ENCODE measurements around the gene FNDC3B. TPM values are rescaled to one million over a fixed set of nuclear protein-coding genes. Genes with fewer than 3 reads are reported as not detected.

Gene FNDC3B
- total RNA-seq, 1 donor from 2014 or later = 56.1 TPM

DNA sequence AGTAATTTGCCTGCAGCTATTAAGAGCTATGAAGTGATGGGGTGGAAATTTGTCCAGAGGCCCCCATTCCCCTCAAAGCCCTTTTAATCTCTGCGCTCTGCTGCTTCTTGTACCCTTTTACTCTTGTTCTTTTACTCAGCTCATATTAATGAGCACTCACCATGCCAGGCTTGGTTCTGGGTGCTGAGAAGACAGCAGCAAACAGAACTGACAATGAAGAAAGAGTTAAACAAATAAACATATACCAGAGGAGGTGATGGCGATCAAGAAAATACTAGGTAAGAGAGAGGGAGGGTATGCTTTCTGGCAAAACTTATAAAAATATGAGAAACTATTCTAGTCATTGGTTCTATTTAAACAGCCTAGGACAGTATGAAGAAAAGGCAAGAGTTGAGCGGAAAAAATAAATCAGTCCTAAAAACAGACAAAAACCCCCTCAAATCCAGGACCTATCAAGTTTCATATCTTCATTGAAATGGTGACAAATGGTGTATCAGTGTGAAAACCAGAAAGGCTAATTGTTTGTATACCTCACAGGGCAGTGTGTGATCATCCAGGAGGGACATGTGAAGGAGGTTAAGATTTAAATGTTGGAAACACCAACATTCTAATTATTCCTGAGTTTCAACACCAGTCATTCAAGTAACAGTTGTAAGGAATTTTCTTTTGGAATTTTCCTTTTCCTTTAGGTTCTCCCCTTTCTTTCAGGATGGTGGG, 144.9 kb downstream of the FNDC3B start:
- DNase-seq (no peak), ATAC-seq (ENCODE audit: poor library complexity) (no peak)
- intact Hi-C loops (cut with DNase I) = no loop called here

DNA sequence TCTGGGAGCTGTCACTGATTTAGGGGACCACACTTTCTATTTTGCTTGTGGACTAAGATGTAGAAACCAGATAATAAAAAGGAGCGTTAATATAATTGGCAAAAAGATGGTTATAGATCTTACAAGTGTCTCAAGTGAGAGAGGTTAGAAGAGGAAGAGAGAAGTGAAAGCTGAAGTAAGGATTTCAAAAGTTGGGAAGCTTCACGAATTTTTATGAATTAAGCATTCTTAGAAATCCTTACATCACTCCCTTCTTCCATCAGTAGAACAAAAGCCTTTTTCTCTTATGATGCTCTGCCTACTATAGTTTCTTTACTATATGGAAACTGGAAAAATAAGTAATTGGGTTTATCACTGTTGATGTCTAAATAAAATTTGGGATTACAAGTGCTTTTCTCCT, 146.5 kb downstream of the FNDC3B start:
- ATAC-seq (ENCODE audit: poor library complexity) (no peak), DNase-seq (no peak)
- intact Hi-C loops (cut with DNase I) = no loop called here

DNA sequence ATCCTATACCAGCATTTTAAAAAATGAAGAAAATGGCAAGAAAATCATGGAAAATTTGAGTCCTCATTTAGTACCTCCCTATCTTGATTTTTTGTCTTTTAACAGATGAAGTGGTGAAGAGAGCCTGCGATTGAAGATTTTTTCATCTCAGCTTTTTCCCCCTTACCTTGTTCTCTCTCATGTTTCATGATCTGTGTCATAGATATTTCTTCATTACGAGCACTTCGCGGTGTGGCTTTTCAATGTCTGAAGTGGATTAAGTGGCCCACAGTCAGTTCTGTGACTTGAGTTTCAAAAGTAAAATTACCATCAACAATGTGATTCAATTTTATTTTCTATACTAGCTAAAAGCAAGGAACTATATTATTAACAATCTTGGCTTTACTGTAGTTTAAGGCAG, 147.2 kb downstream of the FNDC3B start:
- DNase-seq = no peak
- intact Hi-C loops (cut with DNase I) = no loop called here
- no peak for ATAC-seq (ENCODE audit: poor library complexity)

DNA sequence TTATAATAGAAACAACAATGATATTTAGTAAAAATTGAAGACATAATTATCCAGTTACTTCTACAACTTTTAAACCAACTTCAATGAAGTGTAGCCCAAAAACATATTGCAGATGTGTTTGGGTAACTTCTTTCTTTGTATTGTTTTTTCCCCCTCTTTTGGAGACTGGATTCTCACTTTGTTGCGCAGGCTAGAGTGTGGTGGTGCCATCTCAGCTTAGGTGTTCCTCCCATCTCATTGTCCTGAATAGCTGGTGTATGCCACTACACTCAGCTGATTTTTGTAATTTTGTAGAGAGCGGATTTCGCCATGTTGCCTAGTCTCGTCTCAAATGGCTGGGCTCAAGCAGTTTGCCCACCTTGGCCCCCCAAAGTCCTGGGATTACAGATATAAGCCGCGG, 148.1 kb downstream of the FNDC3B start:
- intact Hi-C loops (cut with DNase I) = no loop called here
- ATAC-seq (ENCODE audit: poor library complexity) (no peak), DNase-seq (no peak)

DNA sequence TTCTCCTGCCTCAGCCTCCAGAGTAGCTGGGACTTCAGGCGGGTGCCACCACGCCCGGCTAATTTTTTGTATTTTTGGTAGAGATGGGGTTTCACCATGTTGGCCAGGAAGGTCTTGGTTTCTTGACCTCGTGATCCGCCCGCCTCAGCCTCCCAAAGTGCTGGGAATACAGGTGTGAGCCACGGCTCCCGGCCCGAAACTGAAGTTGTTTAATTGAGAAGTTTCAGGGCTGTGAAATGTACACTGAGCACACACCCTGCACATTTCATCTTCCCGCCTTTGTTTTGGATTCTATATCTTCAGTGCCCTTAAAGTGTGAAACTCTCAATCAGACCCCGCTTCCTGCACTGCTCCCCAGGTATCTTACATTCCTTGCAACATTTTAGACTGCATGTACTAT, 149.1 kb downstream of the FNDC3B start:
- intact Hi-C loops (cut with DNase I) = no loop called here
- ATAC-seq (ENCODE audit: poor library complexity) = no peak
- DNase-seq = no peak

DNA sequence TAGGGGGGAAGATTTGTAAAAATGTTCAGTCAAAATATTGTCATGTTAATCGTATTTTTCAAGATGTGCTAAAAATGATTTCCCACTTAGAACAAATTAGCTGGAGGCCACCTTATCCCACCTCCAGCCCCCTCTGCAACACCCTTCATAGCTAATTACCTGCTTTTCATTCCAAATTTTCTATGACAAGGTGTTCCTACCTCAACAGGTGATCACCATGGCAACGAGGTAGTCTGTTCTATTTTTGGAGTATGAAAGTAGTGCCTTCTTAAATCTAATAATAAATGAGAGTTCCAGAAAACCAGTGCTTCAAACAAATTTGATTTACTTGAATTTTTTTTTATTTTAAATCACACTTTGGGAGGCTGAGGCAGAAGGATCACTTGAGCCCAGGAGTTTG, 149.8 kb downstream of the FNDC3B start:
- intact Hi-C loops (cut with DNase I) = no loop called here
- DNase-seq = no peak
- no peak for ATAC-seq (ENCODE audit: poor library complexity)

DNA sequence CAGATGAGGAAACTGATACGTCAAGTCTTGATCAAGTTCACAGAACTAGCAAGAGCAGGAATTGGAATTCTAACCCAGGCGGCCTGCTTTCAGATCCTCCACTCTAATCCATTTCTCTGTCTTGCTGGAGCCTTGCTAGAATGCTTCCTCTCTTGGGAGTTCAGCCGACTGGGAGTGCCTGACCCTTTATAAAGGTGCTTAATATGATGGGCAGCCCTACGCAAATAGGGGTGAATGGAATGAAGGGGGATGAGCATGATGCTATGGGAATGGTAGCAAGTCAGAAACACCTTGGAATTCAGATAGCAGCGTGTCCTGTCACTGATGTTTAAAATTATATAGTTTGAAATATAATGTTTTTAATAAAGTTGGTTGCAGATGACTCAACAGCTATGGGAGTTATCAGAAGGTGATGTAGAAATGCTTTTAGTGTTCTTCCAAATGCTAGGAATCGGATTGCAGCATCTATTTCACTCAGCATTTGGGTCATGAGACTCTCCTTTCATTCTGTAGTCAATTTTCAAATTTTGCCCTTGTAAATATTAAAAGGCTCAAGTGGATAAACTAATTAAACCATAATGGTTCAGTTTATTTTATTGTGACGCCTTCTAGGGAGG, 150.7 kb downstream of the FNDC3B start:
- DNase-seq (no peak), ATAC-seq (ENCODE audit: poor library complexity) (no peak)
- intact Hi-C loops (cut with DNase I) = loop anchor here (5.0 kb wide), 1 partner anchor 33 kb away; no protein-coding TSS in a partner anchor

DNA sequence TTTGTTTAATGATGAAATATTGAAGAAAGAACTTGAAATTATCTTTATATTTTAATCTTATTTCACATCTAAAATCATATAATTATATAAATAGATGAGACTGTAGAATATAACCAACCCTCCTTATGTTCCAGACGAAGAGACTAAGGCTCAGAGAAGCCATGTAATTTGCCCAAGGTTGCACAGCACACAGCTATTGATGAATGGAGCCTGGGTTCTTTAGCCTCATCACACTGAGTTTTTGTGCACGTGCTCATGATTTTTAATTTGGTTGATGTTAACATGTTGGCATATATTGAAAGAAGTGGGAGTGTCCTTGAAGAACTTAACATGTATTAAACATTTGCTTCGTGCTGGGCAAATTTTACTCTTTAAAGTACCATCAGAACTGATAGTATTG, 151.6 kb downstream of the FNDC3B start:
- intact Hi-C loops (cut with DNase I) = loop anchor here (5.0 kb wide), 1 partner anchor 34 kb away; no protein-coding TSS in a partner anchor
- no peak for ATAC-seq (ENCODE audit: poor library complexity)
- DNase-seq = no peak

DNA sequence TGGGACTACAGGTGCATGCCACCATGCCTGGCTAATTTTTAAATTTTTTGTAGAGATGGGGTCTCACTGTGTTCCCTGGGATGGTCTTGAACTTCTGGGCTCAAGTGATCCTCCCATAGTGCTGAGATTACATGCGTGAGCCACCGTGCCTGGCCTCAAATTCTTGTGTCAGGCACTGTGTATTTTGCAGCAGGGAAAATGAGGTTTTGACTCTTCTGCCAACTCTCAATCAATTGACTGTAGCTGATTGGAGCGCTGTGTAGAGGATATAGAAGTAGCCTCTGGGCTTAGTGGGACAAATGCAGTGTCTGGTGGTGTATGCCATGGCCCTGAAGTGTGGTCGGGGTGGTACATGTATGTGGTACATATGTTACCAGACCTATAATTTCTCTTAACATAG, 152.3 kb downstream of the FNDC3B start:
- intact Hi-C loops (cut with DNase I) = loop anchor here (5.0 kb wide), 1 partner anchor 34 kb away; no protein-coding TSS in a partner anchor
- DNase-seq (no peak), ATAC-seq (ENCODE audit: poor library complexity) (no peak)

DNA sequence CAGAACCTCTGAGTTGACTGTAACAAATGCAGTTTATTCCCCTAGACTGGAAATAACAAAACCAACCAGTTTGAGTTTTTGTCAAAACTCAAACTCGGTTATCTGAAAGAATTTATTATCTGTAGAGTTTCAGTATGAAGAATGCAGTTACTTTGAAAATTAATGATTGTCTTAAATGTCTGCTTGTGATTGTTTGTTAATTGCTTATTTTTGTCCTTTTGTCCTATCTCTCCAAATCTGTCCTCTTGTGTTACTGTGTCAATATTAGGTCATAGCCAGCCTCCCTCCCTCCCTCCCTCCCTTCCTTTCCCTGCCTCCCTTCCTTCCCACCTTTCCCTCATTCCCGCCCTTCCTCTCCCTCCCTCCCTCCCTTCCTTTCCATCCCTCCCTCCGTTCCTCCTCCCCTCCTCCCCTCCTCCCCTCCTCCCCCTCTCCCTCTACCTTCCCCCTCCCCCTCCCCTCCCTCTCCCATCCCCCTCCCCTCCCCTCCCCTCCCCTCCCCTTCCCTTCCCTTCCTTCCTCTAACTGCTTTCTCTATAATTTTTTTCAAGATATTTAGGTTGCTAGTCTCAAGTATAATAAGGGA, 153.5 kb downstream of the FNDC3B start:
- no peak for ATAC-seq (ENCODE audit: poor library complexity)
- intact Hi-C loops (cut with DNase I) = loop anchor here (5.0 kb wide), 1 partner anchor 36 kb away; no protein-coding TSS in a partner anchor
- DNase-seq = no peak

DNA sequence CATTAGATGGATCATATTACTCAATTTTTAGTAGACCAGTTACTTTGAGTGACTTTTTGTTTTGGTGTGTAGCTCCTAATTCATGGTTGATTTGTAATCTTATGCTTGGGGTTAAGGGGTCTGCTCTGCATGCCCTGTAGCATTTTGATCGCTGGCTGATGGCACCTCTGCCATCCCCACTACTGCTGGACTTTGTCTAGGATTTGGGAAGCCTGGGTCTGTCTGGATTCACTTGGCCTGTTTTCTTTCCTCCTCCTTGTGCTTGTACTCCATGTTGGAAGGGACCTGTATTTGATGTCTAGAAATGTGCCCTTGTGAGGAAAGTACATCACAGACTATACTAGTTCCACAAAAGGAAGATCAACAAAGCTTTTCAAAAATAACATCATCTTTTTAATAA, 154.1 kb downstream of the FNDC3B start:
- no peak for DNase-seq
- intact Hi-C loops (cut with DNase I) = loop anchor here (5.0 kb wide), 1 partner anchor 36 kb away; no protein-coding TSS in a partner anchor
- ATAC-seq (ENCODE audit: poor library complexity) = no peak

DNA sequence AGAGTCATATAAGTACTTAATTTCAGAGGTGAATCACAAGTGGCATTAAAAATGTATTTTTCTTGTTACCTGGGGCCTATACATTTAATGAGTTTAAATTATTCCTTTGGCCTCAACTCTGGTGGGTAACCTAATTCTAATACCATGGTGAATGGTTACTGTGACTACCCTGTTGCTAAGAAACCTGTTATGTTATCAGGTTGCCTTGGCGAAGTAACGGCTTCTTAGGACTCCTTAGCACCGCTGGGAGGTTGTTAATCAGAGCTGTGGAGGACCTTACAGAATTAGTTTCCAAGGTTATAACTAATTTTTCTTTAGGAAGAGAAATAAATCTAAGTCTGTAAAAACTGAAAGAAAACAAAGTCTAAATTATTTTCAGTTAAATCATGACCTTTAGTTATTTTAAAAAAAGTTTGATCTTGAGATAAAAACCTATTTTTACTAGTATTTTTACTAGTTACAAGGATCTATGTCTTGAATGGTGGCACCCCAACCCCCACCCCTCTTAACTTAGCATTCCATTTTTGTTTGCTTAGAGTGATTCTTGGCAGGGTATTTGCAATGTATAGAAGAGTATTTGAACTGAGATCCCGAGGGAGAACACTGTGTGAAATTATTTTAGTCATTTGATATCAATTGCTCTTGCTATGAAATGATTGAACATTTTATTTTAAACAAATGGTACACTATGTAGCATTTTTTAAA, 155.5 kb downstream of the FNDC3B start:
- intact Hi-C loops (cut with DNase I) = loop anchor here (5.0 kb wide), 1 partner anchor 38 kb away; no protein-coding TSS in a partner anchor
- ATAC-seq (ENCODE audit: poor library complexity) (peak; percentile 71), DNase-seq (no peak)

DNA sequence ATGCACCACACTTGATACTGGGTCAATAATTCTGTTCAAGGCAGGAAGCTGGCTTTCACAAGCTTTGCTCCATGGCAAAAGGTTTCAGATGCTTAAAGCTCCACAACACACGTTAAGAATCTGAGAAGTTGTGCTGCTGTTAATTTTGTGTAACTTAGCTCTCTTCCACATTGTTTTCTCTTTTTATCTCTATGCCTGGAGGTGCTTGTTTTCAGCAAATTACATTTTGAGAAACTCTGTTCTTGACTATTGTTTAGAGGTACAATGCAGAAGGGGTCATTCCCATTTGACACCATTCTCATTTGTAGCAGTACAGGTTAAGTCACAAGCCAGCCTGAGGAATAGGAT, 156.0 kb downstream of the FNDC3B start:
- ATAC-seq (ENCODE audit: poor library complexity) (no peak), DNase-seq (no peak)
- intact Hi-C loops (cut with DNase I) = no loop called here

DNA sequence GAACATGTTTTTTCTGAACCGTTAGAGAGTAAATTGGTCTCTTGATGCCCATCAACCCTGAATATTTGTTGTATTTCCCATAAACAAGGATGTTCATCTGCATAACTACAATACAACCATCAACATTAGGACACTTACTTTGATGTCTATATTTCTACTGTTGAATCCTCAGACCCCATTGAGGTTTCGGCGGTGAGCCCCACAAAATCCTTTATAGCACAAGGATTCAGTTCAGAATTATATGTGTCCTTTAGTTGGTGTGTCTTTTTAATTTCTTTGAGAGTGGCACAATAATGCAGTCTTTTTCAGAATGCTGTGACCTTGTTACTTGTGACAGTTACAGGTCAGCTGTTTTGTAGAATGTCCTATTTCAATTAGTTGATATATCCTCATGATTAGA, 158.0 kb downstream of the FNDC3B start:
- DNase-seq (no peak), ATAC-seq (ENCODE audit: poor library complexity) (no peak)
- intact Hi-C loops (cut with DNase I) = no loop called here

DNA sequence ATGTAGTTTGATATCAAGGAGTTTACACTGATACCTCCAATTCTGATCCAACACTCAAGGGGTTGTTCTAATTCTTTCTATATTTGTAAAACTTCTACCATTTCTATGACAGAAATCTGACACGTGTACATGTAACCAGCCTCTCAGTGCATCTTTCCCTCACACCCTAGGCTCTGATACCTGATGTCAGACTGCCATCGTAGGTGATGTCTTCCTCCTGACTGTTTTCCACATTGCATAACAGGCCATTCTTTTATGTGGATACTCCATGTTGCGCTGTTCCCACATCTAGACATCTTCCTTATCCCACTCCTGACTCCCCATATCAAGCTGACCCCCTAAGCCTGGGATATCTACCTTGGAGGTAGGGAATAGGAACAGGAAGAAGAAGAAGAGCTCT, 159.1 kb downstream of the FNDC3B start:
- ATAC-seq (ENCODE audit: poor library complexity) (no peak), DNase-seq (no peak)
- intact Hi-C loops (cut with DNase I) = no loop called here

DNA sequence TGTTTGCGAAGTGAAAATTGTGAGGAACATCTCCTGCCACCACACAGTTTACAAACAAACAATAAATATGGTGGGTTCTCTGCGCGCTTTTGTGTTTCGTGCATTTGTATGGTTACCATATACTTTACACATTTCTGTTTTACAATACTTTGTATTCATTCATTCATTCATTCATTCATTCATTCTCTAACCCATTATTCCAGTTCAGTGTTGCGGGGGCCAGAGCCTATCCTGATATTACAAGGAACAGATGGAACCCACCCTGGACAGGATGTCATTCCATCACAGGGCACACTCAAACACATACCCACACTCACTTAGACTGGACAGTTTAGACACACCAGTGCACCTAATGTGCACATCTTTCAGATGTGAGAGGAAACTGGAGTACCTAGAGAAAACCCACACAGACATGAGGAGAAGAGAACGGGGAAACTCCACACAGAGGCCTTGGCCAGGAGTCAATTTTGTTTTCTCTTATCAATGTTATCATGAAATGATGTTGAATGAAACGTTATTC, 160.5 kb downstream of the FNDC3B start:
- intact Hi-C loops (cut with DNase I) = loop anchor here (10.0 kb wide), 1 partner anchor 155 kb away; no protein-coding TSS in a partner anchor

DNA sequence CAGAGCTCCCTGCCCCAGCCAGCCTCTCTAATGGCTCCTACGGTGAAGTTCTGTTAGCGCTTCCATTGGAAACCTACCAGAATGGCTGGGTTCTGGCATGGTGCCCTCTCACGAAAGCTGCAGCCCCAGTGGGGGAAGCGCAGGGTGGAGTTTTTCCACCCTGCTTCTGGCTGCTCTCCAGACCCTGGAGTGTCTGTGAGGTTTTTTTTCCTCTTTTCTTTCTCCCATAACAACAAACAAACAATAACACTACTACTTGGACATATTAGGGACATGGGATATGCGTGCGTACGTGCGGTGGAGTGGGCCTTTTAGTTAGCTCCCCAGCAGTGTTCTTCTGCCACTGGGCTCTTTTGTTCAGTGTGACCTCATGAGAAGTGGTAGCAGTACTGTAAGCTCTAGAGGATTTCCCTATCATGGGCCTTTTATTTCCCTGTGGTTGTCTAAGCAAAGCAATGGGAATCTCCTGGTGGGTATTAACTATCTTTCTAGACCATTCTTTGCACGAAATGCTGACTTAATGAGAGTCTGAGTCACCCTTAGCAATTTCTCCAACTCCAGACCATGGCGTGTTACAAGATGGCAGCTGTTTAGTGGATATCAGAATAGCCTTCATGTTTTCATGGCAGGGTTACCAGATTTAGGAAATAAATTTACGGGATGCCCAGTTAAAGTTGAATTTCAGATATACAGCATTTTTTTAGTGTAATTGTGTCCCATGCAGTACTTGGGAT, 161.9 kb downstream of the FNDC3B start:
- DNase-seq (peak; percentile 91), ATAC-seq (ENCODE audit: poor library complexity) (peak; percentile 90)
- intact Hi-C loops (cut with DNase I) = loop anchor here (10.0 kb wide), 1 partner anchor 157 kb away; no protein-coding TSS in a partner anchor

More for the DNA sequence above, 160.5 kb downstream of the FNDC3B start:
- DNase-seq (no peak), ATAC-seq (ENCODE audit: poor library complexity) (no peak)

DNA sequence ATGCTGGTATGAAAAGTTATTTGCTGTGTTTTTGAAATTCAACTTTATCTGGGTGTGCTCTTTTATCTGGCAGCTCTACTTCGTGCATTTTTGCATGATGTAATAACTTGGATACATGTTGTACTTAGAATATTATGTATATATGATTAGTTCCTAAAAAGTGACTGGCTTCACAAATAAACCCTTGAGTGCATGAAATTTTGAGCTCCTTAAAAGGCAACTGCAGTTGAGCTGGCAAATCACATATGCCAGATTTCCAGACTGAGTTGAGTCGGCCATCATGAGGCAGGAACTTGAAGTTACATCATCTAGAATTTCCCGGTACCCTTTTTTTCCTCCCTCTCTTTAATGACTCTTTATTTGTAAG, 162.5 kb downstream of the FNDC3B start:
- ATAC-seq (ENCODE audit: poor library complexity) = peak; percentile 33
- no peak for DNase-seq
- intact Hi-C loops (cut with DNase I) = loop anchor here (10.0 kb wide), 1 partner anchor 157 kb away; no protein-coding TSS in a partner anchor
